Hypothalamus (tissue), 51 donors: Measurements from ENCODE around the gene FZD10.

ENCODE experiments used
- DNase-seq, 51 donors: peaks; one replicate each; lab custom pipeline; 2025; lab: John Stamatoyannopoulos, UW

Gene FZD10

DNA sequence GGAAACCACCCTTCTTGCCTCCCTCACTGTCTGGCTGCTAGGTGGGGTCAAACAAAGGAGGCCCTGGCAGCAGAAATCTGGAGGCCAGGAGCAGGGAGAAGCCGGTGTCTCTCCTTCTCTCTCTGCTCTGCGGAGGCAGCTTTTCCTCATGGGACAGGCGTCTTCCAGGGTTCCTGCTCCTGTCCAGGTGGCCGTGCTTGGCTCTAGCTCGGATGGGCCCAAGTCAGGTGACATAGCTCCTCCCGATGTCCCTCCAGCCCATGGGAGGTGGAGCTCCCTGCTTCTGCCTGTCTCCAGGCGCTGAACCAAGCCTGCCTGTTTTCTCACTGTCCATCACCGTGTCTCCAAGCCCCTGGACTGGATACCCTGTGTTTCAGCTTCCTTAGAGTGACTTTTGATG lies 30.5 kb upstream of the FZD10 start:
- DNase-seq = no peak

- no peak for DNase-seq
These were observed 29.3 kb upstream of the FZD10 start for GRCh38 chr12:130132831-130133511.

DNA sequence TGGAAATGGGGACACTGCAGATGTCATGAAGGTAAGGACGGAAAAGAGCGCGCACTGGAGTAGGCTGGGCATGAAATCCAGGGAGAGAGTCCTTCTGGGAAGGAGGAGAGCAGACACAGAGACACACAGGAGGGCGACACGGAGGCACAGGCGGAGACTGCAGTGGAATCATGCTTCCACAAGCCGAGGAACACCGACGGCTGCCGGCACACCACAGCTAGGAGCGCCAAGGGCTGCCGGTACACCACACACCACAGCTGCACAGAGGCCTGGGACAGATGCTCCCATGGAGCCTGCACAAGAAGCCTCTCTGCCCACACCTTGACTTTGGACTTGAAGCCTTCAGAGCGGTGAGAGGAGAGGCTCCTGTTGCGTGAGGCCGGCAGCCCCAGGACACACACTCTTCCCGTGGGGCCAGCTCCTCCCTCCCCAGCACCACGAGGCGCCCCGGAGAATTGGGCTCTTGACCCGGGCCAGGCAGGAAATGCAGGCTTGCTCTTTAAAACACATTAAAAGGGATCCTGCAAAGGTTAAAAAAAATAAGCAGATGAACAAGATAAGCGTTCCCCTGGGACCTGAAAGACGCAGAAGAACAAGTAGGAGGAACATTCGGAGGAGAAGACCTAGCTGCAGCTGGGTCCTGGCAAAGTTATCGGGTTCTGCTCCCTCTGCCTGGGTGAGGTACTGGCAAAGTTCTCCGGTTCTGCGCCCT lies 28.3 kb upstream of the FZD10 start:
- no peak for DNase-seq

DNA sequence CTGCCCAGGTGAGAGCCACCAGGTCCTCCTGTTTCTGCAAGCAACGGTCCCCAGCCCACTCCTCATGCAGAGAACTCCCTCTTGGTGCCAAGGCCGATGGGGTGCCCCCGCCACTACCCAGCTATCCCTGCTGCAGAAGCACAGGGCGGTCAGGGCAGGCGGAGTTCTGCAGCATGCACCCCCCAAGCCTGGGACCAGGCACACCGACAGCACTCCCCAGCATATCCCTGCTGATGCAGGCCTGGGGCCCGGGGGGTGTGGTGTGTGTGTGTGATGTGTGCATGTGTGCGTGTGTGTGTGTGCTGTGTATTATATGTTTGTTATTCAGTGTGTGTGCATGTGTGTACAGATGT lies 27.7 kb upstream of the FZD10 start:
- no peak for DNase-seq

DNA sequence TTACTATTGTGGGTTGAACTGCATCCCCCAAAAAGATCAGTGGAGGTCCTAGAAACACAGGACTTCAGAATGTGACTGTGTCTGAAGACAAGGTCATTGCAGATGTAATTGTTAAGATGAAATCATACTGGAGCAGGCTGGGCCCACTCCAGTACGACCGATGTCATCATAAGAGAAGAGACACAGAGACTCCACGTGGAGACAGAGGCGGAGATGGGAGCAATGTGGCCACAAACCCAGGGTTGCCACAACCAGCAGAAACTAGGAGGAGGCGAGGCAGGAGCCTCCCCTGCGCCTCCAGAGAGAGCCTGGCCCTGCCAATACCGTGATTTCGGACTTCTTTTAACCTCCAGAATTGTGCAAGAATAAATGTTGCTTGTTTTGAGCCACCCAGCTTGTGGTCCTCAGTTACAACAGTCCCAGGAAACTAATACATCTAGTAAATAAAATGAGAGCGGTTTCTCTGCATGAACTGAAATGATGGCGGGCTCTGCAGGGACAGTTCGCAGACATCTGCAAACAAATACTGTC lies 25.7 kb upstream of the FZD10 start:
- DNase-seq = no peak

GRCh38 chr12:130137040-130138018 lies 24.9 kb upstream of the FZD10 start:
- DNase-seq = no peak

GRCh38 chr12:130138478-130138877 lies 23.8 kb upstream of the FZD10 start:
- no peak for DNase-seq

GRCh38 chr12:130139567-130140421 lies 22.5 kb upstream of the FZD10 start:
- no peak for DNase-seq

DNA sequence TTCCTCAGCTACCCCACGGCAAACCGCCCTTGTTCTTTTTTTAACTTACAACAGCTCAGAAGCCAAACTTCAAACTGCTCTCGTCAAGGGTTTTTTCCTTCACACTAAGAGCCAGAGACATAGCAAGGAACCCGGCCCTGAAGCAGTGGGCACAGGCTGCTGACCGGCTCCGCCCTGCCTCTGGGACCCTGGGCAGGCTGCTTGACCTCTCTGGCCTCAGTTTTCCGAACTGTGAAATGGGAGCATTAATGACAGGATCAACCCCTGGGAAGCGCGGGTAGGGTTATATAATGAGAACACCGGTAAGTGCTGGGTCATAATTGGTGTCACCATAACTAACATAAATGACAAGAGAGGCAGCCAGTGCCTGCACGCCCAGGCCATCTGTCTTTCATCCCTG lies 21.2 kb upstream of the FZD10 start:
- DNase-seq = no peak

DNA sequence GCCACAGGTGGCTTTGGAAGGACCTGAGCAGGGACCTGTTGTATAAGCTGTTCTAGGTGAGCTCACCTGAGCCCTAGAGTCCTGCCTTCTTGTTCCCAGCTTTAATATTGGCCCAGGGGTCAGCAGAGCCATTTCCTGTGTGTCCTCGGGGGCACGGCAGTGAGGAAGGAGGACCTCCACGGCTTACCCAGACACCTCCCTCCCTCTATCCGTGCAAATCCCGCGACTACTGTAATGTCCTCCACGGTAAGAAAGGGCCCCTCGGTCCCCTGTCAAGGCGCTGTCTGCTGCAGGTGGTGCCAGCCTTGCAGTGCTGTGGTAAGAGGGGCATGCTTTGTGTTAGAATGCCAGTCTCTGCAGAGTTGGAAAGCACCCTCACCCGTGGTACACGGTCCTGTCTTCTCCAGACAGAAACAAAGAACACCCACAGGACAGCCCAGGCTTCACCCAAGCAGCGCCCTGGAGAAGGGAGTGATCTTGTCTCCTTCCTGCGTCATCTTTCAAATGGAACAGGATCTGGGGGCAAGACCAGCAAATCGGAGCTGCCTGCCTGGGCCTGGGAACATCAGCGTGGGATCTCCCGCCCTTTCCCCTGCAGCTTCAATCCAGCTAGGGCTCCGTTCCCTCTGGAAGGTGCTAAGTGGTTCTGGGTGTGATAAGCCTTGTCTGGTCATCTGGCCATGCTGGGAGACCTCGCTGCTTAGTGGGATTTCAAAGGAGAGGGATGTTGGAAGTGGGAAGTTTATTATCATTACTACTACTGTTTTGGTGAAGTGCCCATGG lies 20.2 kb upstream of the FZD10 start:
- no peak for DNase-seq

GRCh38 chr12:130142736-130143135 lies 19.5 kb upstream of the FZD10 start:
- DNase-seq = no peak

GRCh38 chr12:130143136-130143535 lies 19.1 kb upstream of the FZD10 start:
- no peak for DNase-seq

GRCh38 chr12:130144256-130144655 lies 18.0 kb upstream of the FZD10 start:
- DNase-seq = no peak

- no peak for DNase-seq
These were observed 16.5 kb upstream of the FZD10 start for GRCh38 chr12:130145731-130146130.

DNA sequence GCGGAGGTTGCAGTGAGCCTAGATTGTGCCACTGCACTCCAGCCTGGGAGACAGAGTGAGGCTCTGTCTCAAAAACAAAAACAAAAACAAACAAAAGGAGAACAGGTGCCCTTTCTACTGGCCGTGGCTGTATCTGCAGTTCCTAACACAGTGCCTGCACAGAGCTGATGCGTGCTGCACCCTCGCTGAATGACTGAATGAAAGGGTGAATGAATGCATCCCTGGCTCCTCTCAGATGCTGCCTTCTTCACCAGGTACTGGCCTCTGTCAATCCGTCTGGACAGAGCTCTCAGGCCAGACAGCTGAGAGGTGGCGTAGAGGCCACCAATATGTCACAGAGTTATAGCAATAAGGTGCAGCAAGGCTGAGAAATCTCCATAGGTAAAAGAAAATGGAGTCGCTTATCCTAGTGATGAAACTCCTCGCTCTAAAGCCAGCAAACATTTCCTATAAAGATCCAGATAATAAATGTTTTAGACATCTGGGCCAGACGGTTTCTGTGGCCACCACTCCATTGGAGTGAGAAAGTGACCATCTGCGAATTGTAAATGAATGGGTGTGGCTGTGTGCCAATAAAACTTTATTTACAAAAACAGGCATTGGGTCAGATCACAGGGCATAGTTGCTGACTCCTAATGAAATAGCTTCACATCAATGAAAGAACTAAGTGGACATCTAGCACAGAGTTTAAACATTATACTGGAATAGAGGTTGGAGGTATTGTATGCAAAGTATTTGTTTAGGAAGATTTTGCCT lies 15.9 kb upstream of the FZD10 start:
- DNase-seq = no peak

- no peak for DNase-seq
These were observed 14.2 kb upstream of the FZD10 start for GRCh38 chr12:130147875-130148596.

DNA sequence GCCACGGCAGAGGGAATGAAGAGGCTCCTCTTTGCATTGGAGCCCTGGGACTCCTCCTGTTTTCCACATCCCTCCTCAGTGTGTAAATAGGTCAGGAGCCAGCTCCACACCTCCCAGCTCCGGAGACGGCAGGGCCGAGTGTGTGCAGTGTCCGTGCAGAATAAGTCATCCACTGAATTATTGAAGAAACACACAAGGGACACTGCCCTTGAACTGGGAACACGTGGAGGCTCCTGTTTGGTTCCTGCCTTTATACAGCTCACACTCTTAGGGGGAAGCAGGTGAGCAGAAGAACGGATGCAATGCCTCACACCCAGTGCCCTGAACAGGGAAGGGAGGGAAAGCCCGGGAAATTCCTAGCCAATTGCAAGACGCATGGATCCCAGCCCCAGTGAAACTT lies 10.4 kb upstream of the FZD10 start:
- DNase-seq = no peak

GRCh38 chr12:130152386-130152785 lies 9.9 kb upstream of the FZD10 start:
- DNase-seq = no peak
